BJ (cell line): Measurements from ENCODE around the gene NALCN. TPM values are rescaled to one million over a fixed set of nuclear protein-coding genes. Genes with fewer than 3 reads are reported as not detected.

Source experiments
- CTCF ChIA-PET: fragments of 350-600 bp; formaldehyde crosslinking; extraction: SDS; loops from one replicate; lab custom pipeline; 2021; ENCODE audit warnings: antibody characterized with exemption, inconsistent platforms; lab: Yijun Ruan, JAX
- POLR2A ChIA-PET: fragments of 300-600 bp; sonication (Branson Sonifier 250); formaldehyde crosslinking; extraction: SDS; loops from one replicate; lab custom pipeline; 2021; ENCODE audit warnings: antibody characterized with exemption; lab: Charles Lee
- DNase-seq: peaks from one replicate; pipeline ENCODE4 v3.0.0-alpha.2; 2011; ENCODE audit warnings: low read depth
- H3K27me3 ChIP-seq: 2 replicates; pipeline ENCODE4 v1.6.0; 2011; ENCODE audit warnings: low read length; ENCODE audit not compliant: control insufficient read depth, insufficient read depth
- H3K36me3 ChIP-seq: 2 replicates; pipeline ENCODE4 v1.5.1; 2011; ENCODE audit warnings: low read length; ENCODE audit not compliant: control insufficient read depth, insufficient read depth
- H3K4me3 ChIP-seq: 2 replicates; pipeline ENCODE4 v1.5.1; 2011; ENCODE audit warnings: low read depth, mild to moderate bottlenecking, control low read depth, low read length
- polyA plus RNA-seq: library from polyadenylated mRNA; depleted of rRNA; stranded (reverse); fragments of >200 nt; gene quantifications from 2 replicates; pipeline ENCODE4 v1.2.3, GENCODE V29; 2011
- TF ChIP-seq, protein P1 (sequence below): IDR thresholded peaks from 2 replicates; pipeline ENCODE4 v1.5.1; 2011; ENCODE audit warnings: low read depth, mild to moderate bottlenecking, control low read depth, inconsistent platforms, low read length, moderate library complexity; ENCODE audit not compliant: insufficient read depth

The NALCN gene
- polyA plus RNA-seq, 1 experiment: 2.9 TPM

DNA sequence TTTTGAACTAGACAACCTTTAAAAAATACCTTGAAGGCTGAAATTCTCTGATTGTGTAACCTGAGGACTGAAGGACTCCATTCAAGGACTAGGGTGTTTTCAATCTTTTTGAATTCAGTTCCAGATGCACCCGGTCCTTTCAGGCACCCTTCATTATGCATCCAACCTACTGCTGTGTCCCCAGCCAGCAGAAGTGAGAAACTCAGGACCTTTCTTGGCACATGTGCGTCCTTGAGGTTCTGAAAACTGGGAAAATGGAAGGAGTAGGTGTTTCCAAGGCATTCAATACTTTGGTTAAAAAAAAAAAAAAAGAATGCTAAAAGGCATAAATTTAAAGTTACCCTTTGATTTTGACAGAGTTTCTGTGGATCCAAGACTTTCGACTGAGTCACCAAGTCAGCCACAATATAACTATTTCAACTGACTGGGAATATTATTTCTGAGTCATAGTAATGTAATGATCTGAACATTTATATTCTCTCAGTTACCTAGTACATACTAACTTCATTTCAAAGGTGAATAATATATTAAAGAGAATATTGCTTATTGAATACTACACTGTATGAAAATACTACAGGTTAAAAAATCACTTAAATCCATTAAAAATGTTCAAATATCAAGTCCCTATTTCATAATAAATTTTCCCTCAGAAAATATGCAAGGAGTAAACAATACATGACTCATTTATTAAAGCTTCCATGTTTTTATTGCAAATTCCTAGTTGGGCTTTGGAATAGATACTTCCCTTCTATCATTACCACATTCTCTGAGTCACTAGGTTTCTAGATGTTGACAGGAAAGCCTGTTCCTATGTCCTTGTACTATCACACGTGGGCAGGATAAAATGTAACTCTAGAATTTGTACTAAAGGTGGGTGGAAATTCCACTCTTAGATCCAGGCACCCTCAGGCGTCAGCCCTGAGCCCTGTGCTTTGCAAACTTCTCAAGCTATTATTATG, 33.8 kb upstream of the NALCN start:
- H3K4me3 ChIP-seq: no peak overlapping the region
- POLR2A ChIA-PET: interaction anchor here (0.7 kb wide), 1 partner anchor 59 kb away, joined by 4 read pairs; no protein-coding TSS in a partner anchor

GRCh38 chr13:101447852-101448251, 31.5 kb upstream of the NALCN start:
- Histone ChIP-seq H3K4me3 (no peak overlapping the region), H3K36me3 (no peaks in the 10 kb centered on the region), H3K27me3 (no peaks in the 10 kb centered on the region; the same call in 1 of the 2 replicates)
- DNase-seq: no peak
- ChIA-PET POLR2A (no interaction called here), CTCF (no interaction called here)
- TF ChIP-seq, protein P1, sequence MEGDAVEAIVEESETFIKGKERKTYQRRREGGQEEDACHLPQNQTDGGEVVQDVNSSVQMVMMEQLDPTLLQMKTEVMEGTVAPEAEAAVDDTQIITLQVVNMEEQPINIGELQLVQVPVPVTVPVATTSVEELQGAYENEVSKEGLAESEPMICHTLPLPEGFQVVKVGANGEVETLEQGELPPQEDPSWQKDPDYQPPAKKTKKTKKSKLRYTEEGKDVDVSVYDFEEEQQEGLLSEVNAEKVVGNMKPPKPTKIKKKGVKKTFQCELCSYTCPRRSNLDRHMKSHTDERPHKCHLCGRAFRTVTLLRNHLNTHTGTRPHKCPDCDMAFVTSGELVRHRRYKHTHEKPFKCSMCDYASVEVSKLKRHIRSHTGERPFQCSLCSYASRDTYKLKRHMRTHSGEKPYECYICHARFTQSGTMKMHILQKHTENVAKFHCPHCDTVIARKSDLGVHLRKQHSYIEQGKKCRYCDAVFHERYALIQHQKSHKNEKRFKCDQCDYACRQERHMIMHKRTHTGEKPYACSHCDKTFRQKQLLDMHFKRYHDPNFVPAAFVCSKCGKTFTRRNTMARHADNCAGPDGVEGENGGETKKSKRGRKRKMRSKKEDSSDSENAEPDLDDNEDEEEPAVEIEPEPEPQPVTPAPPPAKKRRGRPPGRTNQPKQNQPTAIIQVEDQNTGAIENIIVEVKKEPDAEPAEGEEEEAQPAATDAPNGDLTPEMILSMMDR: no peak

More for the DNA sequence above, 33.8 kb upstream of the NALCN start:
- TF ChIP-seq, protein P1: no peak
- CTCF ChIA-PET: no interaction called here
- peak; percentile 82 for DNase-seq
- Histone ChIP-seq H3K36me3 (no peaks in the 10 kb centered on the region), H3K27me3 (no peaks in the 10 kb centered on the region)

GRCh38 chr13:101434486-101434885, 18.2 kb upstream of the NALCN start:
- ChIA-PET CTCF (no interaction called here), POLR2A (no interaction called here)
- TF ChIP-seq, protein P1: no peak
- no peaks in the 10 kb centered on the region for H3K27me3 ChIP-seq
- H3K4me3 ChIP-seq: no peak overlapping the region
- no peak for DNase-seq
- no peaks in the 10 kb centered on the region for H3K36me3 ChIP-seq

- Histone ChIP-seq H3K36me3 (no peaks in the 10 kb centered on the region), H3K4me3 (no peak overlapping the region), H3K27me3 (no peaks in the 10 kb centered on the region)
- DNase-seq: no peak
- ChIA-PET POLR2A (no interaction called here), CTCF (no interaction called here)
- TF ChIP-seq, protein P1: no peak
Measured at GRCh38 chr13:101433895-101434294, 17.6 kb upstream of the NALCN start.

DNA sequence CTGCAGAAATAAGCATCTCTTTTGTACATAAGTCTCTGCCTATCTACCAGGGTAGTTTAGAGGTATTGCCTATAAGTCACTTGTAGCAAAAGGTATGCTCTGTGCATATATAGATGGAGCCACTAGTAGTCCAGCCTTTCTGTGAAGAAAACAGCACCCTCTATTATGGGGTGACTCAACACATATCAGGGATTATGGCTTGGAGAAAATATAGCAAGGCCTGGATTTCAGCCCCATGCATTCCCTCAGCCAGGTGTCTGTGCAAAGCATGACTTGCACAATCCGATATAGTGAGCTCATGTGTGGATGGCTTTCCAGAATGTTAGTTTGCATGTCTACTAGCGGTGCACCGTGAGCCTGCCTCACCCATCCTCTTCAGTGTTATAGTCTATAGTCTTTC, 13.4 kb upstream of the NALCN start:
- no peak for DNase-seq
- Histone ChIP-seq H3K27me3 (no peaks in the 10 kb centered on the region), H3K36me3 (no peaks in the 10 kb centered on the region), H3K4me3 (no peak overlapping the region)
- ChIA-PET CTCF (interaction anchor here (0.6 to 1.1 kb wide), 2 partner anchors 24 to 713 kb away, joined by 3 read pairs; no protein-coding TSS in a partner anchor), POLR2A (no interaction called here)
- TF ChIP-seq, protein P1: no peak
